Gastroesophageal sphincter (tissue), 4 donors: ENCODE measurements around the gene ZG16B. TPM values are rescaled to one million over a fixed set of nuclear protein-coding genes. Genes with fewer than 3 reads are reported as not detected.

Source experiments
- ATAC-seq: fragments of 150-250 bp; one replicate; pipeline ENCODE4 v1.9.1; 2016; ENCODE audit warnings: mild to moderate bottlenecking, moderate library complexity
- H3K27ac ChIP-seq, 4 donors: fragments of 200-600 bp; sonication (generic) in 3 of 4; 1 replicate in 3 of 4; 2 replicates in 1 of 4; pipeline ENCODE4 v1.5.1; 2016 to 2019
- H3K27me3 ChIP-seq: fragments of 200-600 bp; sonication (generic); one replicate; pipeline ENCODE4 v1.5.1; 2019
- H3K36me3 ChIP-seq, 2 donors: fragments of 200-600 bp; sonication (generic); one replicate each; pipeline ENCODE4 v1.5.1; 2019; ENCODE audit warnings: control low read depth in 1 of 2
- H3K4me1 ChIP-seq, 3 donors: fragments of 200-600 bp; sonication (generic); 1 replicate in 2 of 3; 2 replicates in 1 of 3; pipeline ENCODE4 v1.5.1; 2016 to 2019; ENCODE audit warnings: control low read depth in 2 of 3
- H3K4me3 ChIP-seq, 2 donors: fragments of 200-600 bp; sonication (generic); one replicate each; pipeline ENCODE4 v1.5.1; 2019; ENCODE audit warnings: mild to moderate bottlenecking in 1 of 2, moderate library complexity in 1 of 2
- H3K9me3 ChIP-seq, 3 donors: fragments of 200-600 bp; sonication (generic); one replicate each; pipeline ENCODE4 v1.5.1; 2017 to 2019; ENCODE audit warnings: control low read depth in 2 of 3
- EP300 ChIP-seq: sonication (generic); formaldehyde crosslinking; IDR thresholded peaks from one replicate; pipeline ENCODE4 v1.6.1; 2017; ENCODE audit warnings: antibody characterized with exemption, mild to moderate bottlenecking
- POLR2A ChIP-seq, 2 donors: fragments of 450-650 bp; IDR thresholded peaks; one replicate each; pipeline ENCODE4 v1.6.1; 2017; ENCODE audit warnings: antibody characterized with exemption in 2 of 2, mild to moderate bottlenecking in 2 of 2, moderate library complexity in 1 of 2
- POLR2AphosphoS5 ChIP-seq: sonication (generic); formaldehyde crosslinking; IDR thresholded peaks from one replicate; pipeline ENCODE4 v1.6.1; 2017; ENCODE audit warnings: antibody characterized with exemption
- WGBS, 2 donors: methylation state at CpG; one replicate each; pipeline ENCODE4 v1.1.5; 2018; ENCODE audit warnings: low coverage in 1 of 2; 5-methylcytosine and 5-hydroxymethylcytosine counted together
- total RNA-seq, 4 donors: library from RNA; depleted of rRNA; stranded (reverse); fragments of >200 nt; gene quantifications; one replicate each; pipeline ENCODE4 v1.1.0, GENCODE V29; 2016
- TF ChIP-seq, protein P1 (sequence below), 4 experiments: fragments of 200-600 bp in 2 of 4; fragments of 450-650 bp in 2 of 4; sonication (generic) in 1 of 4; IDR thresholded peaks; one replicate each; pipeline ENCODE4 v1.5.1; 2017 to 2019; ENCODE audit warnings: antibody characterized with exemption in 4 of 4, mild to moderate bottlenecking in 2 of 4, moderate library complexity in 2 of 4

Gene ZG16B
- total RNA-seq, 4 donors from 2014 or later, result 37.5 TPM; not detected in 3

DNA sequence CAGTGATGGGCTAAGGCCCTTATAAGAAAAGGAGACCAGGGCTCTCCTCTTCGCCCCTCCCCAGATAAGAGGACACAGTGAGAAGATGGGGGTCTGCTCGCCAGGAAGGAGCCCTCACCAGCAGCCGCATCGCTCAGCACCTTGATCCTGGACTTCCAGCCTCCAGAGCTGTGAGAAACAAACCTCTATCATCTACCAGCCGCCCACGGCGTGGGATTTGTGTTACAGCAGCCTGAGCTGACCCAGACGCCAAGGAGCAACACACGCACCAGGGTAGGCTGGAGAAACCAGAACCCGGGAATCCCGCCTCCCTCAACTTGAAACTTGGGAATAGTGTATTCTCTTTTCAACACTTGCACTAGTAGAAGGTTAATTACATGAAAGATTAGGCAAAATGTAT, 4.2 kb upstream of the ZG16B start:
- no peak for ATAC-seq
- Histone ChIP-seq H3K36me3 (no peaks in the 10 kb centered on the region), H3K27me3 (peaks cover 55% of the 10 kb centered on the region), H3K4me1 (no peaks in the 10 kb centered on the region), H3K4me3 (no peak overlapping the region), H3K27ac (no peak overlapping the region), H3K9me3 (no peaks in the 10 kb centered on the region)
- 20 to 63% methylated on average over 1 to 4 of the region's 11 CpGs for WGBS, 2 donors
- TF ChIP-seq POLR2A (IDR thresholded peaks at IDR 0.05) (no peak), POLR2AphosphoS5 (no peak), EP300 (no peak)
- TF ChIP-seq, protein P1, sequence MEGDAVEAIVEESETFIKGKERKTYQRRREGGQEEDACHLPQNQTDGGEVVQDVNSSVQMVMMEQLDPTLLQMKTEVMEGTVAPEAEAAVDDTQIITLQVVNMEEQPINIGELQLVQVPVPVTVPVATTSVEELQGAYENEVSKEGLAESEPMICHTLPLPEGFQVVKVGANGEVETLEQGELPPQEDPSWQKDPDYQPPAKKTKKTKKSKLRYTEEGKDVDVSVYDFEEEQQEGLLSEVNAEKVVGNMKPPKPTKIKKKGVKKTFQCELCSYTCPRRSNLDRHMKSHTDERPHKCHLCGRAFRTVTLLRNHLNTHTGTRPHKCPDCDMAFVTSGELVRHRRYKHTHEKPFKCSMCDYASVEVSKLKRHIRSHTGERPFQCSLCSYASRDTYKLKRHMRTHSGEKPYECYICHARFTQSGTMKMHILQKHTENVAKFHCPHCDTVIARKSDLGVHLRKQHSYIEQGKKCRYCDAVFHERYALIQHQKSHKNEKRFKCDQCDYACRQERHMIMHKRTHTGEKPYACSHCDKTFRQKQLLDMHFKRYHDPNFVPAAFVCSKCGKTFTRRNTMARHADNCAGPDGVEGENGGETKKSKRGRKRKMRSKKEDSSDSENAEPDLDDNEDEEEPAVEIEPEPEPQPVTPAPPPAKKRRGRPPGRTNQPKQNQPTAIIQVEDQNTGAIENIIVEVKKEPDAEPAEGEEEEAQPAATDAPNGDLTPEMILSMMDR (IDR thresholded peaks at IDR 0.05), result no peak

DNA sequence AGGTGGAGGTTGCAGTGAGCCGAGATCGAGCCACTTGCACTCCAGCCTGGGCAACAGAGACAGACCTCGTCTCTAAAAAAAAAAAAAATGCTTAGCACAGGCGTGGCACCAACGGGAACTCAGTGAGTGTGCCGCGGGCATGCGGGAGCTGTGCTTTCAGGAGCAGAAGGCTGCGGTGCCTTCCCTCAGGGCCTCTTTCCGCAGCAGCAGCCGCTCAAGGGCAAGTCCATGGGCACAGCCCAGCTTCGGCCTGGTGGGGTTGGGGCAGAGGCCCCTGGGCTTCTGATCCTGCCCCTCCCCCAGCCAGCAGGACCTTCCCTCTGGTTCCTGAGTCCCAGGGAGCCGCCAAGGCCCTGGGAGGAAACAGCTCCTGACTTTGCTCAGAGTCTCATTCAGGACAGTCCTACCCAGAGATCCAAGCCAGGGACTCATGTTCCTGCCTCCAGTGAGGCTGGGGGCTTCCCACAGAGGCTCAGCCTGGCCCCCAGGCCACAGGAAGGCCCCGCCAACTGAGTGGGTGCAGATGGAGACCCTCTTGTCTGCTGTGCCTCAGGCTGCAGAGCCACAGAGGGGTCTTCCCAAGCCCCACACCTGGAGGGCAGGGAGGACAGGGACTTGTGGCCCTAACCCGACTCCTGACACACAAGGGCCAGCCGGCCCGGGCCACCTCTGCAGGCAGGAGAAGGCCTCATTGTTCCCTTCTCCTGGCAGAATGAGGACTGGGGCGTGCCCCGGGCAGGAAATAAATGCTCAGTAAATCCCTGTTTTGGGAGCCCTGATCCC, 3.3 kb upstream of the ZG16B start:
- no peak for TF ChIP-seq POLR2A (IDR thresholded peaks at IDR 0.05)
- TF ChIP-seq, protein P1 (IDR thresholded peaks at IDR 0.05), result no peak
- H3K4me3 ChIP-seq, result no peak overlapping the region
- H3K36me3 ChIP-seq, result no peaks in the 10 kb centered on the region
- H3K9me3 ChIP-seq, result no peaks in the 10 kb centered on the region
- ATAC-seq, result no peak
- 60 to 69% methylated on average over 1 to 8 of the region's 19 CpGs for WGBS, 2 donors
- H3K27ac ChIP-seq, result no peak overlapping the region
- peaks cover 58% of the 10 kb centered on the region for H3K27me3 ChIP-seq
- H3K4me1 ChIP-seq, result no peaks in the 10 kb centered on the region

DNA sequence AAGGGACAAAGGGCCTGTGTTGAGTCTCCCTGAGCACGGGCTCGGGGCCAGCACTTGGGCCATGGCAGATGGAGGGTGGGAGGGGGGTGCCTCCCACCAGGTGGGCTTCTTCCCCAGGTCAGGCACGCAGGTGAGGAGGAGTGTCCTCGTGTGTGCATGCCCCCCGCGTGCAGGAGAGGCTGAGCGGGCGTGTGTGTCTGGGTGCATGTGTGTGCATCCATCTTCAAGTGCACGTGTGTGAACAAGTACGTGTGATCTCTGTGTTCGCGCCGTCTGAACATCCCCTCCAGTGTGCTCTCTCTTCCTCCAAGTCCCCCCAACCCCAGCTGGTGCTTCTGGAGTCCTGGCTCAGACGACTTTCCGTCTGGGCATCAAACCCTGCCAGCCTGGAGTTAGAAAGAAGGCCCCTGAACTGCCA, 2.7 kb upstream of the ZG16B start:
- 73 to 87% methylated on average over 3 to 8 of the region's 15 CpGs for WGBS, 2 donors
- Histone ChIP-seq H3K9me3 (no peaks in the 10 kb centered on the region), H3K27me3 (peaks cover 64% of the 10 kb centered on the region), H3K27ac (no peak overlapping the region), H3K36me3 (no peaks in the 10 kb centered on the region), H3K4me1 (no peaks in the 10 kb centered on the region), H3K4me3 (no peak overlapping the region)
- no peak for ATAC-seq
- no peak for TF ChIP-seq POLR2AphosphoS5
- TF ChIP-seq POLR2A (IDR thresholded peaks at IDR 0.05), result no peak
- TF ChIP-seq EP300, result no peak
- TF ChIP-seq, protein P1 (IDR thresholded peaks at IDR 0.05), result no peak

DNA sequence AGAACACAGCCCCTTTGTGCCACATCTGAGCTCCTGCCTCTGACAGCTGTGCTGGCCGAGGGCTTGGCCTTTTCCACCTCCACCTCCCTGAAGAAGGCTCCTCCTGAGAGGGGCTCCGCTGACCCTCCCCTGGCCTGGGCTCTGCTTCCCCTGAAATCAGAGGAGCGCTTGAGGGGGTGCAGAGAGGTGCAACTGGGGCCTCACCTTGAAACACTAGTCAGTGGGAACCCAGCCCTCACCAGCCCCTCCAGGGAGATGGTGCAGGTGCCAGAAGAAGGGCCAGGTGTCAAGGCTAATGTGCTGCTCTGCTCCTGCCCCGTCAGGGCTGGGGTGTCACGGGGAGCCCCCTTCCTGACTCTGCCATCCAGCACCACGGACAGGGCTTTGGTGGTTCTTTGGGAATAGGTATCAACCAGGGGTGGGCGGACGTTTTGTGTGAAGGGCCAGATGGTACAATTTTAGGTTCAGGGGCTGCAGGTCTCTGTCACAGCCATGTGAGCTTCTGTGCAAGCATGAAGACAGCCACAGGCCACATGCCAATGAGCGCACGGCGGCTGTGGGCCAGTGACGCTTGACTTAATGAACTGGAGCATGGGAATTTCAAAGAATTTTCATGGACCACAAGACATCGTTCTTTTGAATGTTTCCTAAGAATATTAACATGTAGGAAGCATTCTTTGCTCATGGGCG, 2.1 kb upstream of the ZG16B start:
- Histone ChIP-seq H3K4me3 (no peak overlapping the region), H3K27me3 (peaks cover 70% of the 10 kb centered on the region), H3K4me1 (no peaks in the 10 kb centered on the region), H3K36me3 (no peaks in the 10 kb centered on the region), H3K27ac (no peak overlapping the region), H3K9me3 (no peaks in the 10 kb centered on the region)
- WGBS, 2 donors, result 80 to 93% methylated on average over 3 of the region's 14 CpGs
- TF ChIP-seq, protein P1 (IDR thresholded peaks at IDR 0.05), result no peak
- no peak for TF ChIP-seq POLR2AphosphoS5
- no peak for ATAC-seq

DNA sequence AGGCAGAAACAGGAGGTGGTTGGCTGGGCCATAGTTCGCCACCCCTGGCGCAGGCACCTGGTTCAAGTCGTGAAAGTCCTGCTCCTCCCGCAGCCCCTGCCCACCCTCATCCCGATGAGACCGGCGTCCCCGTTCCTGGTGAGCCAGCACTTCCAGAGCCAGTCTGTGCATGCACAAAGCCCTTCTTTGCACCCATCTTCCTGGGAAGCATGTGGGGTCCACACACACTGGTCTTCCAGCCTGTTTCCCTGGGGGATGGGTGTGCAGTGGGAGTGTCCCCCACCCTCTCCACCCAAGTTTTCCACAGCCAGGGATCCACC, 1.6 kb upstream of the ZG16B start:
- H3K27me3 ChIP-seq, result peaks cover 70% of the 10 kb centered on the region
- 80% methylated on average over 1 of the region's 8 CpGs; no CpG with 5 or more reads in 1 of the 2 donors for WGBS, 2 donors
- no peak for ATAC-seq

More for the DNA sequence above, 1.6 kb upstream of the ZG16B start:
- Histone ChIP-seq H3K27ac (no peak overlapping the region), H3K4me1 (no peaks in the 10 kb centered on the region), H3K4me3 (no peak overlapping the region), H3K9me3 (no peaks in the 10 kb centered on the region), H3K36me3 (no peaks in the 10 kb centered on the region)
- TF ChIP-seq POLR2A (IDR thresholded peaks at IDR 0.05), result no peak
- TF ChIP-seq POLR2AphosphoS5, result no peak
- TF ChIP-seq, protein P1 (IDR thresholded peaks at IDR 0.05), result no peak
- no peak for TF ChIP-seq EP300
